Activated B cell treated with CpG ODN at 0.5 μM for 24 hours (primary cell): ENCODE measurements around the gene COA1. TPM values are rescaled to one million over a fixed set of nuclear protein-coding genes. Genes with fewer than 3 reads are reported as not detected.

Experiments
- ATAC-seq: fragments of 200-7000 bp; cut with Tn5 transposase; one replicate; pipeline ENCODE4 v1.10.0; 2021; ENCODE audit warnings: low read depth, mild to moderate bottlenecking, moderate library complexity
- CTCF ChIA-PET: fragments of 350-600 bp; sonication (Branson Sonifier 250); formaldehyde crosslinking; loops from one replicate; lab custom pipeline; 2021; ENCODE audit warnings: antibody characterized with exemption; lab: Charles Lee
- POLR2A ChIA-PET: fragments of 350-600 bp; sonication (Branson Sonifier 250); formaldehyde crosslinking; loops from one replicate; lab custom pipeline; 2021; ENCODE audit warnings: antibody characterized with exemption; lab: Charles Lee
- DNase-seq: peaks from one replicate; pipeline ENCODE4 v3.0.0; 2022
- H3K27ac Mint-ChIP-seq: one replicate; pipeline ENCODE4 v1.8.0; 2020; ENCODE audit warnings: mixed read lengths
- H3K27me3 Mint-ChIP-seq: one replicate; pipeline ENCODE4 v1.8.0; 2021; ENCODE audit warnings: mixed read lengths
- H3K36me3 Mint-ChIP-seq: one replicate; pipeline ENCODE4 v1.8.0; 2021; ENCODE audit warnings: low read depth, mixed read lengths
- H3K4me1 Mint-ChIP-seq: one replicate; pipeline ENCODE4 v1.8.0; 2021; ENCODE audit warnings: mixed read lengths
- H3K4me3 Mint-ChIP-seq: one replicate; pipeline ENCODE4 v1.8.0; 2020; ENCODE audit warnings: mild to moderate bottlenecking, mixed read lengths
- H3K9me3 Mint-ChIP-seq: one replicate; pipeline ENCODE4 v1.8.0; 2020; ENCODE audit warnings: mixed read lengths
- CTCF ChIP-seq: fragments of 200-600 bp; IDR thresholded peaks from one replicate; pipeline ENCODE4 v1.8.0; 2022; ENCODE audit warnings: antibody characterized with exemption, mild to moderate bottlenecking
- intact Hi-C: fragments of 100-400 bp; cut with micrococcal nuclease; formaldehyde crosslinking; loops from one replicate; pipeline ENCODE4 v1.15.1; 2024
- total RNA-seq: library from RNA; stranded (reverse); gene quantifications from 2 replicates; pipeline ENCODE4 v1.2.3, GENCODE V29; 2022

Gene COA1
- total RNA-seq, 1 donor from 2014 or later: 56.9 TPM

GRCh38 chr7:43769791-43770465 is 40.6 kb upstream of the COA1 start:
- no peaks in the 10 kb centered on the region for H3K27me3 Mint-ChIP-seq
- no peak overlapping the region for H3K27ac Mint-ChIP-seq
- ChIA-PET CTCF (no interaction called here), POLR2A (no interaction called here)
- no peak overlapping the region for H3K4me3 Mint-ChIP-seq
- peaks cover under 1% of the 10 kb centered on the region for H3K4me1 Mint-ChIP-seq
- intact Hi-C loops: no loop called here
- DNase-seq: no peak
- H3K9me3 Mint-ChIP-seq: no peaks in the 10 kb centered on the region
- peaks cover 7% of the 10 kb centered on the region for H3K36me3 Mint-ChIP-seq
- TF ChIP-seq CTCF: no peak
- no peak for ATAC-seq

- POLR2A ChIA-PET: no interaction called here
- ATAC-seq (no peak), DNase-seq (no peak)
- Mint-ChIP-seq H3K4me3 (no peak overlapping the region), H3K36me3 (peaks cover 5% of the 10 kb centered on the region), H3K27ac (no peak overlapping the region), H3K27me3 (no peaks in the 10 kb centered on the region), H3K9me3 (no peaks in the 10 kb centered on the region), H3K4me1 (peaks cover 7% of the 10 kb centered on the region)
- TF ChIP-seq CTCF: no peak
- intact Hi-C loops: no loop called here
- CTCF ChIA-PET: no interaction called here
Measured at GRCh38 chr7:43769281-43769680, 40.0 kb upstream of the COA1 start.

- Mint-ChIP-seq H3K4me1 (peaks cover 11% of the 10 kb centered on the region), H3K27me3 (no peaks in the 10 kb centered on the region), H3K4me3 (no peak overlapping the region), H3K36me3 (peaks cover 5% of the 10 kb centered on the region), H3K9me3 (no peaks in the 10 kb centered on the region), H3K27ac (no peak overlapping the region)
- intact Hi-C loops: no loop called here
- ChIA-PET POLR2A (interaction anchor here (0.7 kb wide), 1 partner anchor 148 kb away, joined by 3 read pairs; no protein-coding TSS in a partner anchor), CTCF (no interaction called here)
- DNase-seq (no peak), ATAC-seq (no peak)
- no peak for TF ChIP-seq CTCF
Measured at GRCh38 chr7:43768887-43769272, 39.6 kb upstream of the COA1 start.

DNA sequence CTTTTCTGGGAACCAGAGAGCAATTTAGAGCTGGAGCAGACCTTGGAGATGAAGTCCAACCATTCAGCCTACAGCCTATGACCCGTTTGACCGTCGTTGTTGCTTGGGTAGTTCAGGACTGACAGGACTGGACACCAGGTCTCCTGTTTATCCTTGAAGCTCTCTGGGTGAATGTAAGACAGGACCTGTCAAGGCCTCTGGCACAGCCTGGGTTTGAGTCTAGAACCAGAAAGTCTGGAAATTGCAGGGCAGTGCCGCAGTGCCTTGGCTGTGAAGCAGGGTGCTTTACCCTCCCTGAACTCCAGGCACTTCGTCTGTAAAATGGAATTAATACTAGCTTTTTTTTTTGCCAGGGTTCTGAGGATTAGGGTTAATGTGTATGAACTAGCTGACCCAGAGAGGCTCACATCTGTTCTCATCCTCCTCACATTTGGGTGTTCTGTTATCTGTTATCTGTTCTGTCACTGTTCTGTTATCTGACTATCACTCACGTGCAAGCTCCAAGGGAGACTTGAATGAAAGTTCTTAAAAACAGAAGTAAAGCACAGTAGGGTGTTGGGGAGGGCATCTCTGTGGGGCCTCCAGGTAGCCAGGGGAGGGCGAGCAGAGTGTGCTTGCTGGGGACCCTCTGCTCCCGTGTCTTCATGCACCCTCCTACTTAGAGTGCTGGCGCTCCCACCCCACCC is 39.0 kb upstream of the COA1 start:
- no peaks in the 10 kb centered on the region for H3K27me3 Mint-ChIP-seq
- H3K4me3 Mint-ChIP-seq: no peak overlapping the region
- no peak for TF ChIP-seq CTCF
- ChIA-PET CTCF (no interaction called here), POLR2A (interaction anchor here (0.7 kb wide), 1 partner anchor 147 kb away, joined by 3 read pairs; no protein-coding TSS in a partner anchor)
- H3K9me3 Mint-ChIP-seq: no peaks in the 10 kb centered on the region
- no peak overlapping the region for H3K27ac Mint-ChIP-seq
- intact Hi-C loops: no loop called here
- ATAC-seq (no peak), DNase-seq (no peak)
- peaks cover 16% of the 10 kb centered on the region for H3K4me1 Mint-ChIP-seq
- peaks cover 5% of the 10 kb centered on the region for H3K36me3 Mint-ChIP-seq

GRCh38 chr7:43767311-43767710 is 38.0 kb upstream of the COA1 start:
- Mint-ChIP-seq H3K4me1 (peaks cover 17% of the 10 kb centered on the region), H3K27ac (no peak overlapping the region), H3K4me3 (no peak overlapping the region), H3K27me3 (no peaks in the 10 kb centered on the region), H3K36me3 (peaks cover 3% of the 10 kb centered on the region), H3K9me3 (no peaks in the 10 kb centered on the region)
- intact Hi-C loops: no loop called here
- POLR2A ChIA-PET: no interaction called here
- CTCF ChIA-PET: no interaction called here
- DNase-seq (no peak), ATAC-seq (no peak)
- TF ChIP-seq CTCF: no peak
